Skeletal muscle tissue (tissue), 4 donors: ENCODE measurements around the gene PTPRG. TPM values are rescaled to one million over a fixed set of nuclear protein-coding genes. Genes with fewer than 3 reads are reported as not detected.
"Not testable (repeated sequence)": the region's sequence is repeated elsewhere in the genome, so short reads cannot be mapped to it uniquely, and the experiment has no call there.

Source experiments
- H3K27ac ChIP-seq: one replicate; pipeline ENCODE4 v1.7.0; 2013; ENCODE audit warnings: mild to moderate bottlenecking, low read depth, low read length, inconsistent platforms
- H3K27me3 ChIP-seq, 3 donors: one replicate each; pipeline ENCODE4 v1.7.0; 2013; ENCODE audit warnings: low read length in 3 of 3; ENCODE audit not compliant: control insufficient read depth in 3 of 3, insufficient read depth in 3 of 3
- H3K36me3 ChIP-seq, 3 donors: one replicate each; pipeline ENCODE4 v1.7.0; 2013; ENCODE audit warnings: low read length in 3 of 3; ENCODE audit not compliant: control insufficient read depth in 3 of 3, insufficient read depth in 3 of 3
- H3K4me1 ChIP-seq, 3 donors: one replicate each; pipeline ENCODE4 v1.7.0; 2013; ENCODE audit warnings: low read length in 3 of 3, mild to moderate bottlenecking in 3 of 3; ENCODE audit not compliant: control insufficient read depth in 3 of 3, insufficient read depth in 3 of 3
- H3K4me3 ChIP-seq, 3 donors: one replicate each; pipeline ENCODE4 v1.7.0; 2013; ENCODE audit warnings: low read length in 3 of 3
- H3K9ac ChIP-seq, 3 donors: one replicate each; pipeline ENCODE4 v1.7.0; 2013; ENCODE audit warnings: low read length in 3 of 3, mild to moderate bottlenecking in 3 of 3, moderate library complexity in 2 of 3, low read depth in 1 of 3
- H3K9me3 ChIP-seq, 3 donors: one replicate each; pipeline ENCODE4 v1.7.0; 2013; ENCODE audit warnings: low read length in 3 of 3; ENCODE audit not compliant: control insufficient read depth in 3 of 3
- total RNA-seq: library from RNA; depleted of rRNA; stranded (reverse); fragments of >200 nt; gene quantifications from one replicate; pipeline ENCODE4 v1.2.3, GENCODE V29; 2014
- donor health status: Osteomylitis.

The PTPRG gene
- total RNA-seq, 1 donor from 2014 or later = 48.5 TPM

DNA sequence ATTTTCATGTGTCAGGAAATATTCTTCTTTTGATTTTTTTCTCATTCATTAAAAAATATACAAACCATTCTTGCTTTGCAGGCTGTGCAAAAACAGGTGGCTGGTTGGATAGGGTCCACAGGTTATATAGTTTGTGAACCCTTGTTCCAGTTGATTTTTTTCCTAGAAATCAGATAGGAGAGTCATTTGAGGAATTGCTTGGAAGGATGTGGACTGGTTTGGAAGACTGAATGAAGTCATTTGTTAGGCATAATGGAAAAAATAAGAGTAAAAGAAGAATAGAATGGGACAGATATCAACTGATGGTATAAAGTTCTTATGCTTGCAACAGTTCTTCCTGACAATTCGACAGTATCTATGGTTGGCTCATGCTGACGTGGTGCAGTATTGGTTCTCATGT is 189.4 kb downstream of the PTPRG start:
- Histone ChIP-seq H3K4me1 (peaks cover 0 to 3% (median 2%) of the 10 kb centered on the region in 3 donors), H3K9ac (no peak overlapping the region), H3K4me3 (no peak overlapping the region), H3K9me3 (no peaks in the 10 kb centered on the region), H3K36me3 (no peaks in the 10 kb centered on the region), H3K27me3 (no peaks in the 10 kb centered on the region), H3K27ac (no peak overlapping the region)

DNA sequence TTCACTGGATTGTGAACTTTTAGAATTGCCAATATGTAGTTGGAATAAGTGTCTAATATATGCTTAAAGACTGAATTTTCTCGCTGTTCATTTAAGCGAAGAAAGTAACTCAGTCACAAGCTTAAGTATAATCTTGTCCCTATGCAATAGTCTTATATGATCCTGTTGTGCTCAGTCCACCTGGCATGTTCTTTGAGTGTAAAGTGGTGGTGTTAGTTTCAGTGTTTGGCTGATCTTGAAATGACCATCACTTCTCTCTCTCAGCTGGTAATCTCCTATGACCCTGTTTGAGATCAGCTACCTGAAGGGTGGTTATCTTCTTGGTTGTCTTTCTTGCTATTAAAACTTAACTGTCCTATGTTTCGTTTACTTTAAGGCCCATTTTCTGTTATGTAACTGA is 197.5 kb downstream of the PTPRG start:
- no peaks in the 10 kb centered on the region for H3K9me3 ChIP-seq
- no peak overlapping the region for H3K27ac ChIP-seq
- H3K36me3 ChIP-seq = no peaks in the 10 kb centered on the region
- H3K4me3 ChIP-seq = no peak overlapping the region
- H3K4me1 ChIP-seq = peaks cover 0 to 10% (median 0%) of the 10 kb centered on the region in 3 donors
- H3K9ac ChIP-seq = no peak overlapping the region
- no peaks in the 10 kb centered on the region for H3K27me3 ChIP-seq

DNA sequence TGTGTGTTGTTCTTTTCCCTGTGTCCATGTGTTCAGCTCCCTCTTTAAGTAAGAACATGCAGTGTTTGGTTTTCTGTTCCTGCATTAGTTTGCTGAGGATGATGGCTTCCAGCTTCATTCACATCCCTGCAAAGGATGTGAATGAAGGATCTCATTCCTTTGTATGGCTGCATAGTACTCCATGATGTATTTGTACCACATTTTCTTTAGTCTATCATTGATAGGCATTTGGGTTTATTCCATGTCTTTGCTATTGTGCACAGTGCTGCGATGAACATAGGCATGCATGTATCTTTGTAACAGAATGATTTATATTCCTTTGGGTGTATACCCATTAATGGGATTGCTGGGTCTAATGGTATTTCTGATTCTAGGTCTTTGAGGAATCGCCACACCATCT is 199.4 kb downstream of the PTPRG start:
- H3K4me3 ChIP-seq, H3K27ac ChIP-seq, H3K36me3 ChIP-seq, H3K9ac ChIP-seq, H3K27me3 ChIP-seq, H3K4me1 ChIP-seq, H3K9me3 ChIP-seq: not testable (repeated sequence)

DNA sequence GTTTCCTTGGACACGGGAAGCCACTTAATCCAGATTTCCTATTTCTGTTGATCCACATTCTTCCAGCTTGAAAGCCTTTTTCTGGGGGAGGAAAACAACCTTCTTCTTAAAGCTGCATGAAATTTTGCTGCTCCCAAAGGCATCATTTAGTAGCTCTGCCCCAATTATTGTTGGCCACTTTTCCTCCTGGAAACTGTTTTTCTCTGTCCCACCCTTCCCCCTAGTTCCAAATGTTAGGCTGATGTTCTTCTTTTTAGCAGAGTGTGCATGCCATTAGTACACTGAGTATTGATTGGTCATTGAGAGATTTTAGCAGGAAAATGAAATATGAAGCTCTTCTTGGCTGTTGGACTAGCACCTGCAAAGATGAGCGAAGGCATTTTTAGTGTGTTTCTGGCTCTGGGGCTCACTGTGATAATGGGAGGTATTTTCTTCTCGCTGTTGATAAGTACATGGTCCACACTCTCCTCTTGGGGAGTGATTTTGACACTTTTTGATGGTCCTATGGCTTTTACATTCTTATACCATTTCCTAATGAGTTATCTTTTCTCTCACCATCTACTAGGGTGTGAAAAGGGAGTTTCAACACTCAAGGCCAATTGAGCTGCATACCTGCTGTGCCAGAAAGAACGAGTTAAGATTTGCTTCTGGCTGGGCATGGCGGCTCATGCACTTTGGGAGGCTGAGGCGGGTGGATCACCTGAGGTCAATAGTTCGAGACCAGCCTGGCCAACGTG is 200.5 kb downstream of the PTPRG start:
- no peak overlapping the region for H3K27ac ChIP-seq

DNA sequence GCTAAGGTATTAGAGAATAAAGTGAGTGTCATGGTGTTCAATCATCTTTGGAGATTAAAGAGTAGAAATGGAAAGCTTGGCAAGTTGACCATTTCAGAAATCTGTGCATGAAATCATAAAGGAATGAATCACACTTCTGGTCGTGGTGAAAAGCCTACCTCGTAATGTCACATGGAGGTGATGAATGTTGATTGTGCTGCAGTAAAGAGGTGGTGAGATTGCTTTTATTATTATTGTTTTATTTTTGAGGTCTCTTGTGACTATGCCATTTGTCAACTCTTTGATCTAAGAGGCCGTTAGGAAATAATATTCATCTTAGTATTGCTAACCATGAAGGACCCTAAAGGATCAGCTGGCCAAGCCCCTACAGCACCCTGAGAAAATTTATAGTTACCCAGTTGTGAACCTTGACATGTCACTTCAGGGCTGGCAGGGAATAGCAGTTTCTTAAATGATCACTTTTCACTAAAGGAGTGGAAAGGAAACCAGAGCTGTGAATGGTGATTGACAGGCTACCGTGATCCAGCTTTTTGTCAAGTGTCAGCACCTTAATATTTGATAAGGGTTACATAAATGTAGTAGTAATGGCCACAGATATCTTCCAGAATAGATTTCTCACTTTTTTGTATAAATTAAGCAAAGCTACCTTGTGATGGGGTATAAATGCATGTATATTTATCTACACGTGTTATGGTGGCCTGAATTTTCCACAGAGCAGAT is 203.9 kb downstream of the PTPRG start:
- Histone ChIP-seq H3K36me3 (no peaks in the 10 kb centered on the region), H3K27ac (no peak overlapping the region), H3K4me3 (no peak overlapping the region), H3K9me3 (no peaks in the 10 kb centered on the region), H3K27me3 (no peaks in the 10 kb centered on the region), H3K4me1 (peaks cover 0 to 7% (median 0%) of the 10 kb centered on the region in 3 donors), H3K9ac (no peak overlapping the region)

More for the DNA sequence above, 200.5 kb downstream of the PTPRG start:
- Histone ChIP-seq H3K9me3 (no peaks in the 10 kb centered on the region), H3K9ac (no peak overlapping the region), H3K36me3 (no peaks in the 10 kb centered on the region), H3K4me1 (peaks cover 0 to 7% (median 0%) of the 10 kb centered on the region in 3 donors), H3K4me3 (no peak overlapping the region), H3K27me3 (no peaks in the 10 kb centered on the region)

DNA sequence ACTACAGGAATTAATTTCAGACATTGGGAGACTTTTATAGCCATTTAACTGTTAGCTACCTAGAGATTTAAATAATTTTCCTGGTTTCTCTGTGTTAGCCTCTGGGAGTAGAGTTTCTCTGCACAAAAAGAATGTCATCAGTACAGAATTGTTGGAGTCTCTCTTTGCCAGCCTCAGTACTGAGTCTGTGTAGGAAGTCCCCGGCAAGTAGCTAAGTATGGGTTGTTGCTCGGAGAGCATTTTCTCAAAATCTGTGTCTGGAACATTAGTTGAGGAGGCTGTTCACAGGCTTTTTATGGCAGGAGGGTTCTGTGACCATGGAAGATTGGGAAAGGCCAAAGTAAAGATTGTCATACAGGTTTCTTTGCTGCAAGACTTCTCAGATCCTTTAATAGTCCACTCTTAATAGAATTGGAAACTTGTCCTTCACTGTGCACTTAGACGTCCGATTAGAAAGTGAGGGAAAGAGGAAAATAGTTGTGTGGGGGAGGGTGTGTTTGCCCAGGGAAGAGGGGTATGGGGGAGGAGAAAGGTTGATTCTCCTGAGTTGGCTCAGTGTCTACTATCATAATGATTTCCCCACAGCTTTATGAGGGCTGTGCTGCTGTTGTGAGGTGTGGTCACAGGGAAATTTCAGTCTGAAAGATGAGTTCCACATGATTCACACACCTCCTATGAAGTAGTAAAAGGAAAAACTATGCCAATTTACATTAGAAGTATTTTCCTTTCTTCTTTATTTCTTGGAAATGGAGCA is 207.1 kb downstream of the PTPRG start:
- Histone ChIP-seq H3K9ac (no peak overlapping the region), H3K36me3 (no peaks in the 10 kb centered on the region), H3K9me3 (no peaks in the 10 kb centered on the region), H3K27ac (no peak overlapping the region), H3K4me3 (no peak overlapping the region), H3K4me1 (peaks cover 0 to 6% (median 4%) of the 10 kb centered on the region in 3 donors), H3K27me3 (no peaks in the 10 kb centered on the region)

DNA sequence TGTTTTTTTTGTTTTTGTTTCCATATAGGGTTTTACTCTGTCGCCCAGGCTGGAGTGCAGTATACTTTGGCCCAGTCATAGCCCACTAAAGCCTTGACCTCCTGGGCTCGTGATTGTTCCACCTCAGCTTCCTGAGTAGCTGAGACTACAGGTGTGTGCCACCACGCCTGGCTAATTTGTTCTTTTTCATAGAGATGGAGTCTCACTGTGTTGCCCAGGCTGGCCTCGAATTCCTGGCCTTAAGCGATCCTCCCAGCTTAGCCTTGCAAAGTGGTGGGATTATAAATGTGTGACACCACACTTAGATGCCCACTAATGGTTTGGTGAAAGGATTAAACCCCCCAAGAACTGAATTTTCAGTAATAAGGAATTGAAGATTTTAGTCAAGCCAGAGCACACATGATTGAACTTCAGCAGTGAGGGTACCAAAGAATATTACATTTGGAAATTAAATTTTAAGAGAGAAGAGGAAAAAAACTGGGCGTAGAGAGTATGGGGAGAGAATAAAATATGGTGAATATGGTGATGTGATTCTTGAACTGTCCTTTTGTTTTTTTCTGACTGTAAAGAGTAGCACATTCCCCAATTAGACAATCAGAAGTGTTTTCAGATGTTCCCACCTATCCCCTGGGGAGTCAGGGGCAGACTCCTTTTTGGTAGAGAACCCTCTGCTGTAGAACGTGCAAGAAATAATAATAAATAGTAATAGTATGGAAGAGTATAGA is 208.1 kb downstream of the PTPRG start:
- Histone ChIP-seq H3K36me3 (no peaks in the 10 kb centered on the region), H3K27ac (no peak overlapping the region), H3K9ac (no peak overlapping the region), H3K4me1 (peaks cover 6 to 12% (median 9%) of the 10 kb centered on the region in 3 donors), H3K4me3 (no peak overlapping the region), H3K27me3 (no peaks in the 10 kb centered on the region), H3K9me3 (no peaks in the 10 kb centered on the region)

DNA sequence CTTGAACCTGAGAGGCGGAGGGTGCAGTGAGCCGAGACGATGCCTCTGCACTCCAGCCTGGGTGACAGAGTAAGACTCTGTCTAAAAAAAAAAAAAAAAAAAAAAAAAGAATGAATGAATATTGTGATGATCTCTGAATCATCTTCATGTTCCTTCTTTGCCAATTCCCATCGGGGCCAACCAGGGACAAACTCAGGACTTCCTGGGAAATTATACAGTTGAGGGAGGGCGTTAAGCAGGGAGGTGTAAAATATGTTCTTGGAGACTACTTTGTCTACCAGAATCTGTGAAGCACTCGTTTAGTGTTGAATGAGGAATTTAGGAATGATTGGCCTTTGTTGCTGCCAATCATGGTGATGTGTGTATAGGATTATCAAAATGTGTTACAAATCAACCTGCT is 210.6 kb downstream of the PTPRG start:
- Histone ChIP-seq H3K4me1 (peaks cover 10 to 18% (median 15%) of the 10 kb centered on the region in 3 donors), H3K4me3 (no peak overlapping the region), H3K27ac (no peak overlapping the region), H3K36me3 (no peaks in the 10 kb centered on the region), H3K9ac (no peak overlapping the region), H3K9me3 (no peaks in the 10 kb centered on the region), H3K27me3 (no peaks in the 10 kb centered on the region)

DNA sequence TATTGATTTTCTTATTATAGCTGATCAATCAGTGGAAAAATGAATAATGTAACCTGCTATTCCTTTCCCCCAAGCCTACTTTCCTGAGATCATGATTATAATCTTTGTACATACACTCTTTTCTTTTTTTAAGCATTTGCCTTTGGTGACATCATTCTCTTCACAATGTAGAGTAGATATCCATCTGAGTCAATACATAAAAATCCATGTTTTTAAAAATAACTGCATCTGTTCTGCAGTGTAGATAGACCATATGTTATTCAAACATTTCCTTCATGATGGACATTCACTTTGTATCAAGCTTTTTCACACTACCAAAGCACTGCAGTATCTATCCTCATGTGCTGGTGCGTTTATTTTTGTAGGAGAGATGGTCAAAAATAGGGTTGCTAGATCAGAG is 211.1 kb downstream of the PTPRG start:
- no peaks in the 10 kb centered on the region for H3K36me3 ChIP-seq
- H3K4me3 ChIP-seq = no peak overlapping the region
- H3K27me3 ChIP-seq = no peaks in the 10 kb centered on the region
- no peaks in the 10 kb centered on the region for H3K9me3 ChIP-seq
- peaks cover 10 to 18% (median 15%) of the 10 kb centered on the region in 3 donors for H3K4me1 ChIP-seq
- no peak overlapping the region for H3K27ac ChIP-seq
- H3K9ac ChIP-seq = no peak overlapping the region
